IMR-90 (cell line): ENCODE measurements around the gene CCHCR1. TPM values are rescaled to one million over a fixed set of nuclear protein-coding genes. Genes with fewer than 3 reads are reported as not detected.

Experiments
- ATAC-seq: fragments of 200-7000 bp; cut with Tn5 transposase; 2 replicates; pipeline ENCODE4 v1.9.1; 2020; ENCODE audit warnings: low read depth, mild to moderate bottlenecking, moderate library complexity
- BruUV-seq: library from RNA; stranded (reverse); fragments of 400-500 nt; replicated peaks from 2 replicates; lab custom pipeline; 2021; lab: Mats Ljungman, UMichigan
- CTCF ChIA-PET: fragments of 300-600 bp; formaldehyde crosslinking; extraction: SDS; loops from one replicate; lab custom pipeline; 2021; ENCODE audit warnings: antibody characterized with exemption; lab: Yijun Ruan, JAX
- POLR2A ChIA-PET: fragments of 300-600 bp; sonication (Branson Sonifier 250); formaldehyde crosslinking; loops from one replicate; lab custom pipeline; 2022; ENCODE audit warnings: antibody characterized with exemption; ENCODE audit not compliant: unreplicated experiment; lab: Charles Lee
- DNase-seq: peaks from one replicate; pipeline ENCODE4 v3.0.0; 2013
- H2AFZ ChIP-seq: replicated peaks from 2 replicates; pipeline ENCODE3; 2013; ENCODE audit warnings: low read length, mild to moderate bottlenecking; ENCODE audit not compliant: poor library complexity
- H2AK5ac ChIP-seq: 2 replicates; pipeline ENCODE4 v1.6.1; 2013; ENCODE audit warnings: low read depth, low read length, inconsistent platforms
- H2AK9ac ChIP-seq: replicated peaks from 2 replicates; pipeline ENCODE3; 2013; ENCODE audit warnings: mild to moderate bottlenecking, low read depth, low read length, moderate library complexity; ENCODE audit not compliant: poor library complexity
- H2BK120ac ChIP-seq: 2 replicates; pipeline ENCODE4 v1.6.1; 2013; ENCODE audit warnings: low read depth, low read length, inconsistent platforms
- H2BK15ac ChIP-seq: 3 replicates; pipeline ENCODE4 v1.6.1; 2013; ENCODE audit warnings: low read depth, low read length, inconsistent platforms
- H2BK20ac ChIP-seq: 2 replicates; pipeline ENCODE4 v1.6.1; 2013; ENCODE audit warnings: low read depth, mild to moderate bottlenecking, inconsistent platforms, low read length, moderate library complexity
- H2BK5ac ChIP-seq: 2 replicates; pipeline ENCODE4 v1.6.1; 2013; ENCODE audit warnings: mild to moderate bottlenecking, low read depth, low read length, inconsistent platforms; ENCODE audit not compliant: poor library complexity, severe bottlenecking
- H3K14ac ChIP-seq: replicated peaks from 2 replicates; pipeline ENCODE4 v1.6.1; 2013; ENCODE audit warnings: low read depth, low read length, inconsistent platforms
- H3K18ac ChIP-seq: 2 replicates; pipeline ENCODE4 v1.6.1; 2013; ENCODE audit warnings: low read depth, low read length, control low read depth
- H3K23ac ChIP-seq: 2 replicates; pipeline ENCODE4 v1.6.1; 2013; ENCODE audit warnings: low read depth, low read length, inconsistent platforms
- H3K27ac ChIP-seq: 2 replicates; pipeline ENCODE4 v1.5.1; 2013; ENCODE audit warnings: mild to moderate bottlenecking, control low read depth, low read length; ENCODE audit not compliant: insufficient read depth
- H3K27me3 ChIP-seq: 2 replicates; pipeline ENCODE4 v1.6.1; 2013; ENCODE audit warnings: low read length; ENCODE audit not compliant: control insufficient read depth, insufficient read depth
- H3K36me3 ChIP-seq: 2 replicates; pipeline ENCODE4 v1.6.1; 2013; ENCODE audit warnings: low read length, mixed read lengths; ENCODE audit not compliant: control insufficient read depth, insufficient read depth
- H3K4ac ChIP-seq: 2 replicates; pipeline ENCODE4 v1.6.1; 2013; ENCODE audit warnings: low read depth, low read length, inconsistent platforms
- H3K4me1 ChIP-seq: 2 replicates; pipeline ENCODE4 v1.6.1; 2013; ENCODE audit warnings: low read length, mixed read lengths; ENCODE audit not compliant: control insufficient read depth, insufficient read depth
- H3K4me2 ChIP-seq: 2 replicates; pipeline ENCODE4 v1.6.1; 2013; ENCODE audit warnings: low read depth, mild to moderate bottlenecking, control low read depth, low read length, moderate library complexity
- H3K4me3 ChIP-seq: 2 replicates; pipeline ENCODE4 v1.5.1; 2013; ENCODE audit warnings: low read depth, mild to moderate bottlenecking, control low read depth, low read length, moderate library complexity; ENCODE audit not compliant: insufficient read depth
- H3K56ac ChIP-seq: 2 replicates; pipeline ENCODE4 v1.6.1; 2013; ENCODE audit warnings: low read length, inconsistent platforms; ENCODE audit not compliant: insufficient read depth; ENCODE audit errors: extremely low read depth
- H3K79me1 ChIP-seq, 2 experiments: 2 replicates each; pipeline ENCODE4 v1.6.1; 2013; ENCODE audit warnings: low read length in 2 of 2, inconsistent platforms in 1 of 2, low read depth in 1 of 2
- H3K9ac ChIP-seq: 2 replicates; pipeline ENCODE4 v1.6.1; 2013; ENCODE audit warnings: low read depth, low read length, control low read depth
- H3K9me1 ChIP-seq: 2 replicates; pipeline ENCODE4 v1.6.1; 2013; ENCODE audit warnings: low read length, inconsistent platforms; ENCODE audit not compliant: insufficient read depth
- H3K9me3 ChIP-seq: 2 replicates; pipeline ENCODE4 v1.6.1; 2013; ENCODE audit warnings: low read length; ENCODE audit not compliant: control insufficient read depth, insufficient read depth
- H4K20me1 ChIP-seq: 2 replicates; pipeline ENCODE4 v1.6.1; 2013; ENCODE audit warnings: low read length, inconsistent platforms; ENCODE audit not compliant: insufficient read depth
- H4K5ac ChIP-seq: 2 replicates; pipeline ENCODE4 v1.6.1; 2013; ENCODE audit warnings: mild to moderate bottlenecking, low read depth, low read length, control low read depth
- H4K8ac ChIP-seq, 2 experiments: 2 replicates each; pipeline ENCODE4 v1.6.1; 2013; ENCODE audit warnings: low read depth in 2 of 2, low read length in 2 of 2, control low read depth in 1 of 2, inconsistent platforms in 1 of 2
- H4K91ac ChIP-seq: 2 replicates; pipeline ENCODE4 v1.6.1; 2013; ENCODE audit warnings: low read depth, low read length, inconsistent platforms; ENCODE audit not compliant: insufficient read depth
- CTCF ChIP-seq: conservative IDR thresholded peaks from 2 replicates; pipeline ENCODE4 v1.5.1; 2012; ENCODE audit warnings: mild to moderate bottlenecking, low read depth, low read length, improper control_type of control experiment
- FOS ChIP-seq: fragments of 150-350 bp; IDR thresholded peaks from 2 replicates; pipeline ENCODE4 v1.6.1; 2016; ENCODE audit warnings: low read depth, low read length
- MAFK ChIP-seq: IDR thresholded peaks from 2 replicates; pipeline ENCODE4 v1.6.1; 2012; ENCODE audit warnings: low read depth, low read length, improper control_type of control experiment
- MAZ ChIP-seq: IDR thresholded peaks from 2 replicates; pipeline ENCODE4 v1.6.1; 2012; ENCODE audit warnings: low read depth, mild to moderate bottlenecking, low read length, improper control_type of control experiment, moderate library complexity, borderline replicate concordance
- MXI1 ChIP-seq: IDR thresholded peaks from 2 replicates; pipeline ENCODE4 v1.6.1; 2012; ENCODE audit warnings: low read depth, mild to moderate bottlenecking, low read length, moderate library complexity, borderline replicate concordance
- RAD21 ChIP-seq: IDR thresholded peaks from 2 replicates; pipeline ENCODE4 v1.6.1; 2012; ENCODE audit warnings: low read length, improper control_type of control experiment
- RFX5 ChIP-seq: IDR thresholded peaks from 2 replicates; pipeline ENCODE4 v1.8.0; 2012; ENCODE audit warnings: low read depth, mild to moderate bottlenecking, low read length, moderate library complexity
- SMC3 ChIP-seq: fragments of 150-350 bp; IDR thresholded peaks from 2 replicates; pipeline ENCODE4 v1.6.1; 2016; ENCODE audit warnings: low read depth, mild to moderate bottlenecking, antibody characterized with exemption, low read length, moderate library complexity
- USF2 ChIP-seq: fragments of 150-350 bp; IDR thresholded peaks from 2 replicates; pipeline ENCODE4 v1.6.1; 2017; ENCODE audit warnings: mild to moderate bottlenecking, antibody characterized with exemption, low read length, low read depth
- WGBS, 2 experiments: methylation state at CpG; one replicate each; pipeline versions ENCODE4 v1.1.5 to v1.1.7; 2013; ENCODE audit warnings: missing lambda C conversion rate in 2 of 2; ENCODE audit not compliant: insufficient read length in 1 of 2; ENCODE audit errors: extremely low coverage in 2 of 2; 5-methylcytosine and 5-hydroxymethylcytosine counted together
- dilution Hi-C: fragments of 300-500 bp; cut with HindIII; formaldehyde crosslinking; loops from one replicate; pipeline ENCODE4 v1.14.3; 2018; ENCODE audit warnings: low sequenced_read_pairs; ENCODE audit not compliant: unreplicated experiment
- in situ Hi-C: fragments of 300-500 bp; cut with MboI; formaldehyde crosslinking; loops from 3 replicates; pipeline ENCODE4 v1.14.3; 2019; ENCODE audit warnings: low sequenced_read_pairs, inconsistent platforms, mixed read lengths
- intact Hi-C: fragments of 100-400 bp; cut with micrococcal nuclease; formaldehyde crosslinking; loops from 2 replicates; pipeline ENCODE4 v1.10.0; 2022
- polyA plus RNA-seq, 3 experiments: library from polyadenylated mRNA; depleted of rRNA; stranded (reverse); fragments of >200 nt; gene quantifications; 2 replicates each; pipeline ENCODE4 v1.2.3, GENCODE V29; 2012; ENCODE audit warnings: low replicate concordance in 1 of 3
- total RNA-seq: library from RNA; depleted of rRNA; stranded (reverse); fragments of >200 nt; gene quantifications from 2 replicates; pipeline ENCODE4 v1.2.3, GENCODE V29; 2012
- TF ChIP-seq, protein P1 (sequence below): fragments of 150-350 bp; IDR thresholded peaks from 2 replicates; pipeline ENCODE4 v1.6.1; 2016; ENCODE audit warnings: low read depth, mild to moderate bottlenecking, low read length, moderate library complexity, borderline replicate concordance

Gene CCHCR1
- total and polyA plus RNA-seq, 2 of the 4 experiments (the other 2 are of a cell fraction), result 13.1 to 22.0 TPM

DNA sequence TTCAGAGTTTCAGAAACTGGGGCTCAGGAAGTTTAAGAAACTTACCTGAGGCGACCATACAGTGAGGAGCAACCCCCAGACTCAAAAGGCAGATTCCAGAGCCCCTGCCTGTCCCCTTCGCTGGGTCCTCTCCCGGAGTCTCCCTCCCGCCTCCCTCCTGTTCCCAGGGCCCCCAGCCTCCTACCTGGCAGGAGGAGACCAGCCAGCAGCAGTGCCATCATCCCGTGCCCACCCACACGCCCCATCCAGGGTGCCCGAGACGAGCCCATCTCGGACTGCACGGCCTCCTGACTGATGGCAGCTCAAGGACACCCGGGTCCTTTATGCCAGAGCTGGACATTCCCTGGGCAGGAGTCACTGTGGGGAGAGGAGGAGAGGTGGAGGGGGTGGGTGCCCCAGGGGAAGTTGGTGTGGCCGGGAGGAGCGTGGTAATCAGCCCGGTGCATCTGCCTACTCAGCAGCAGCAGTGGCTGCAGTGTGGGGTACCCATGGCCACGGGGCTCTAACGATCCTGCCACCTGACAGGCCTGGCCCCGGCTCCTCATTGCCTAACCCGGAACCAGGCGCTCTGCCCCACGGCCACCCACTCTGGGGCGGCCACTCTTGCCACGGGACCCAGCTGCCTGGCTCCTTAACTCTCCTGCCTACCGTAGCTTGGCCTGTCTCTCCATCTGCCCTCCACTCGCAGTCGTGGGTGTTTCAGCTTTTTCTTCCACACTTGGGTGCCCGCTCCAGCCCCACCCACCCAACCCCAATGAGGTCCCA, 37.3 kb downstream of the CCHCR1 start, which contains the start of gene CDSN (continued):
- no peak for TF ChIP-seq USF2

DNA sequence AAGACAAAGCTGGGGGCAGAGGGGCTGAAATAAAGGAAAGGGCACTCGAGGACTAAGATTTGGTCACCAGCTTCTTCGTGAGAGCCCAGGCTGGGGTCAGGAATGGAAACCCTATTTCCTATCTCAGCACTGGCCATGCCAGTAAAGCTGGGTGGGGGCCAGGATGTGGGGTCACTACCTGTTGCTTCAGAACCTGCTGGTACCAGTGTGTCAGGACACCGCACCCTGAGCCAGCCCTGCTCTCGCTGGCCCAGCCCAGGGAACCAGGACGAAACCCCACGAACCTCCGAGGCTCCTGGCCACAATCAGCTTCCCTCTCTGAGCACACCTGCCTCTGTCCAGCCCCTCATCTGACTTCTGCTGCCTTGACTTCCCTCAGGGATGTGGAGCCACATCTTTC, 39.4 kb downstream of the CCHCR1 start:
- Histone ChIP-seq H4K8ac (no peak overlapping the region), H3K9ac (no peak overlapping the region), H3K27ac (no peak overlapping the region), H3K4me1 (peaks cover 13% of the 10 kb centered on the region), H4K20me1 (no peaks in the 10 kb centered on the region), H3K4me2 (no peak overlapping the region), H4K91ac (no peak overlapping the region), H3K23ac (no peak overlapping the region), H2AK9ac (peak overlapping the region; percentile 35), H3K9me3 (no peaks in the 10 kb centered on the region), H3K36me3 (no peaks in the 10 kb centered on the region), H2BK120ac (no peak overlapping the region), H3K56ac (no peak overlapping the region), H3K18ac (no peak overlapping the region), H3K27me3 (peaks cover 3% of the 10 kb centered on the region; the same call in 1 of the 2 replicates), H2BK5ac (no peak overlapping the region), H2AFZ (no peak overlapping the region), H3K4ac (no peak overlapping the region), H2BK15ac (no peak overlapping the region), H3K4me3 (no peak overlapping the region), H2BK20ac (no peak overlapping the region), H3K79me1 (peaks cover 0 to 9% of the 10 kb centered on the region in 2 experiments; a peak in 2 of 4 replicates), H3K14ac (no peak overlapping the region), H2AK5ac (no peak overlapping the region), H3K9me1 (peaks cover 15% of the 10 kb centered on the region), H4K5ac (no peak overlapping the region)
- CTCF ChIA-PET, result interaction anchor here (0.6 kb wide), 1 partner anchor 27 kb away, joined by 5 read pairs; no protein-coding TSS in a partner anchor
- no TSS peak for BruUV-seq
- intact Hi-C loops (no loop called here), in situ Hi-C loops (no loop called here), dilution Hi-C loops (no loop called here)
- POLR2A ChIA-PET, result no interaction called here
- no peak for DNase-seq
- WGBS, 2 experiments, result 100% methylated on average over 3 of the region's 7 CpGs; no CpG with 5 or more reads in 1 of the 2 experiments
- ATAC-seq, result no peak
- no peak for TF ChIP-seq MAZ
- TF ChIP-seq RFX5, result no peak
- TF ChIP-seq USF2, result no peak
- TF ChIP-seq CTCF, result no peak
- no peak for TF ChIP-seq SMC3
- no peak for TF ChIP-seq RAD21
- TF ChIP-seq MAFK, result no peak
- TF ChIP-seq FOS, result no peak
- no peak for TF ChIP-seq MXI1
- TF ChIP-seq, protein P1, sequence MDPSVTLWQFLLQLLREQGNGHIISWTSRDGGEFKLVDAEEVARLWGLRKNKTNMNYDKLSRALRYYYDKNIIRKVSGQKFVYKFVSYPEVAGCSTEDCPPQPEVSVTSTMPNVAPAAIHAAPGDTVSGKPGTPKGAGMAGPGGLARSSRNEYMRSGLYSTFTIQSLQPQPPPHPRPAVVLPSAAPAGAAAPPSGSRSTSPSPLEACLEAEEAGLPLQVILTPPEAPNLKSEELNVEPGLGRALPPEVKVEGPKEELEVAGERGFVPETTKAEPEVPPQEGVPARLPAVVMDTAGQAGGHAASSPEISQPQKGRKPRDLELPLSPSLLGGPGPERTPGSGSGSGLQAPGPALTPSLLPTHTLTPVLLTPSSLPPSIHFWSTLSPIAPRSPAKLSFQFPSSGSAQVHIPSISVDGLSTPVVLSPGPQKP, result no peak
